Adrenal gland (tissue), 12 donors: ENCODE measurements around the gene CCHCR1. TPM values are rescaled to one million over a fixed set of nuclear protein-coding genes. Genes with fewer than 3 reads are reported as not detected.

Experiments used
- DNase-seq, 7 donors: peaks; one replicate each; pipeline ENCODE4 v3.0.0-alpha.2; 2019 to 2020
- H3K27ac ChIP-seq, 5 donors: fragments of 200-600 bp; sonication (generic) in 4 of 5; 1 replicate in 3 of 5; 2 replicates in 2 of 5; pipeline versions ENCODE4 v1.5.1 to v1.8.0; 2016 to 2020; ENCODE audit warnings: mild to moderate bottlenecking in 1 of 5
- H3K27me3 ChIP-seq: fragments of 200-600 bp; 2 replicates; pipeline ENCODE4 v1.8.0; 2021
- H3K36me3 ChIP-seq, 2 donors: fragments of 200-600 bp; replicated peaks in 1 of 2; 1 replicate in 1 of 2; 2 replicates in 1 of 2; pipeline versions ENCODE4 v1.5.1 to v1.8.0; 2018 to 2022
- H3K4me1 ChIP-seq, 2 donors: fragments of 200-600 bp; replicated peaks in 1 of 2; 1 replicate in 1 of 2; 2 replicates in 1 of 2; pipeline versions ENCODE4 v1.5.1 to v1.8.0; 2018 to 2021
- H3K4me3 ChIP-seq, 4 donors: fragments of 200-600 bp; sonication (generic) in 3 of 4; one replicate each; pipeline ENCODE4 v1.5.1; 2016 to 2018
- H3K9me3 ChIP-seq, 3 donors: fragments of 200-600 bp; sonication (generic) in 1 of 3; replicated peaks in 1 of 3; 1 replicate in 2 of 3; 2 replicates in 1 of 3; pipeline versions ENCODE4 v1.5.1 to v1.8.0; 2016 to 2021
- CTCF ChIP-seq, 6 experiments: fragments of 450-650 bp in 4 of 6; fragments of 200-600 bp in 2 of 6; sonication (generic) in 1 of 6; IDR thresholded peaks; 1 replicate in 5 of 6; 2 replicates in 1 of 6; pipeline versions ENCODE4 v1.5.1 to v1.8.0; 2016 to 2021; ENCODE audit warnings: antibody characterized with exemption in 6 of 6, mild to moderate bottlenecking in 2 of 6, moderate library complexity in 1 of 6
- POLR2A ChIP-seq, 2 donors: fragments of 450-650 bp; IDR thresholded peaks; one replicate each; pipeline ENCODE4 v1.6.1; 2017; ENCODE audit warnings: antibody characterized with exemption in 2 of 2, mild to moderate bottlenecking in 2 of 2, moderate library complexity in 1 of 2
- WGBS, 4 donors: extraction: QIAGEN DNeasy Blood & Tissue Kit in 2 of 4; methylation state at CpG; one replicate each; pipeline versions ENCODE4 v1.1.5 to v1.1.7; 2013 to 2017; 5-methylcytosine and 5-hydroxymethylcytosine counted together
- intact Hi-C, 2 donors: fragments of 100-400 bp; cut with DNase I; formaldehyde crosslinking; loops; one replicate each; pipeline versions ENCODE4 v1.14.1 to v1.15.0; 2022 to 2023
- polyA plus RNA-seq, 3 donors: library from polyadenylated mRNA; stranded (reverse); fragments of 200-250 nt in 2 of 3; fragments of 350-450 nt in 1 of 3; fragmentation: Illumina TruSeq in 1 of 3; extraction: RNeasy Lipid Tissue Mini Kit (QIAGEN cat#74804) in 1 of 3; gene quantifications; one replicate each; pipeline ENCODE4 v1.2.3, GENCODE V29; 2013 to 2014
- total RNA-seq, 9 donors: library from RNA; depleted of rRNA in 4 of 9; stranded (reverse); fragments of >200 nt in 4 of 9; fragments of 120-200 nt in 1 of 9; fragmentation: NEBNext Ultra II Directional in 1 of 9; extraction: Animal tissue kit (Norgen Biotek cat#: 25700) in 1 of 9; gene quantifications; one replicate each; pipeline versions ENCODE4 v1.1.0 to v1.2.4, GENCODE V29; 2013 to 2023
- donor health status: healthy with polysubstance abuse.
- donor health status: Bipolar disorder and iron deficiency.
- donor health status: DM: yes; HTN: yes; CAD: no.
- donor health status: DM: no; HTN: no; CAD: no.
- donor health status: DM: no; HTN: no; CAD: no.
- donor health status: DM: yes; HTN: yes; CAD: no.

The CCHCR1 gene
- total and polyA plus RNA-seq, 12 donors = 4.5 to 27.4 (median 13.6) TPM

GRCh38 chr6:31120151-31120915 lies 37.3 kb downstream of the CCHCR1 start, which contains the start of gene CDSN:
Gene CDSN, minus strand, starts transcription at chr6:31120446. Its CDS starts 27 bp downstream, at chr6:31120419.
- 75 to 85% (median 81%) methylated on average over 17 to 26 of the region's 26 CpGs for WGBS, 4 donors
- no peak for TF ChIP-seq CTCF (IDR thresholded peaks at IDR 0.05)
- Histone ChIP-seq H3K4me3 (no peak within 1 kb of the TSS), H3K27me3 (no peaks in the 10 kb centered on the region), H3K36me3 (no peaks in the 10 kb centered on the region), H3K9me3 (no peaks in the 10 kb centered on the region), H3K27ac (no peak within 1 kb of the TSS), H3K4me1 (peaks cover 0 to 5% of the 10 kb centered on the region in 2 donors)
- no peak for DNase-seq
- intact Hi-C loops = no loop called here

GRCh38 chr6:31118178-31118577 lies 39.4 kb downstream of the CCHCR1 start:
- no peaks in the 10 kb centered on the region for H3K9me3 ChIP-seq
- TF ChIP-seq CTCF (IDR thresholded peaks at IDR 0.05) = no peak
- TF ChIP-seq POLR2A (IDR thresholded peaks at IDR 0.05) = no peak
- no peak for DNase-seq
- no peaks in the 10 kb centered on the region for H3K27me3 ChIP-seq
- no peak overlapping the region for H3K27ac ChIP-seq
- intact Hi-C loops = no loop called here
- H3K36me3 ChIP-seq = no peaks in the 10 kb centered on the region
- peaks cover 0 to 5% of the 10 kb centered on the region in 2 donors for H3K4me1 ChIP-seq
- no peak overlapping the region for H3K4me3 ChIP-seq
- WGBS, 4 donors = 73 to 90% (median 80%) methylated on average over 5 to 7 of the region's 7 CpGs

GRCh38 chr6:31116661-31117385 lies 40.8 kb downstream of the CCHCR1 start:
- intact Hi-C loops = no loop called here
- 75 to 82% (median 78%) methylated on average over 16 to 19 of the region's 19 CpGs for WGBS, 4 donors
- Histone ChIP-seq H3K36me3 (no peaks in the 10 kb centered on the region), H3K9me3 (no peaks in the 10 kb centered on the region), H3K4me3 (no peak overlapping the region), H3K4me1 (no peaks in the 10 kb centered on the region), H3K27ac (no peak overlapping the region), H3K27me3 (no peaks in the 10 kb centered on the region)
- TF ChIP-seq CTCF (IDR thresholded peaks at IDR 0.05) (no peak), POLR2A (IDR thresholded peaks at IDR 0.05) (no peak)
- DNase-seq = peak in 1 of 7 donors; percentile 7

GRCh38 chr6:31115941-31116560 lies 41.6 kb downstream of the CCHCR1 start:
- H3K27me3 ChIP-seq = no peaks in the 10 kb centered on the region
- no peak overlapping the region for H3K4me3 ChIP-seq
- WGBS, 4 donors = 80 to 96% (median 91%) methylated on average over 6 to 12 of the region's 12 CpGs
- no peak for TF ChIP-seq POLR2A (IDR thresholded peaks at IDR 0.05)
- TF ChIP-seq CTCF (IDR thresholded peaks at IDR 0.05) = no peak
- no peaks in the 10 kb centered on the region for H3K9me3 ChIP-seq
- no peak overlapping the region for H3K27ac ChIP-seq
- intact Hi-C loops = no loop called here
- no peak for DNase-seq
- H3K4me1 ChIP-seq = no peaks in the 10 kb centered on the region
- H3K36me3 ChIP-seq = no peaks in the 10 kb centered on the region
